Measurements from ENCODE around the gene SMIM27.

SMIM27 gene

GRCh38 chr9:32554107-32554506 is 2.0 kb downstream of the SMIM27 start:
- H3K4me1 ChIP-seq (ENCODE audit: control insufficient read depth, insufficient read depth, low read length): no peaks in the 10 kb centered on the region
- no peaks in the 10 kb centered on the region for H3K27me3 ChIP-seq (ENCODE audit: control insufficient read depth, insufficient read depth, low read length)
- no peak overlapping the region for H3K9ac ChIP-seq (ENCODE audit: low read length)
- H3K27ac ChIP-seq (ENCODE audit: low read depth, low read length): no peak overlapping the region
- H3K36me3 ChIP-seq (ENCODE audit: control insufficient read depth, insufficient read depth, low read length): no peaks in the 10 kb centered on the region; the same call in 1 of the 2 replicates
- H3K4me3 ChIP-seq (ENCODE audit: low read depth, low read length): no peak overlapping the region
- H3K9me3 ChIP-seq (ENCODE audit: control insufficient read depth, insufficient read depth, low read depth, low read length): no peaks in the 10 kb centered on the region

DNA sequence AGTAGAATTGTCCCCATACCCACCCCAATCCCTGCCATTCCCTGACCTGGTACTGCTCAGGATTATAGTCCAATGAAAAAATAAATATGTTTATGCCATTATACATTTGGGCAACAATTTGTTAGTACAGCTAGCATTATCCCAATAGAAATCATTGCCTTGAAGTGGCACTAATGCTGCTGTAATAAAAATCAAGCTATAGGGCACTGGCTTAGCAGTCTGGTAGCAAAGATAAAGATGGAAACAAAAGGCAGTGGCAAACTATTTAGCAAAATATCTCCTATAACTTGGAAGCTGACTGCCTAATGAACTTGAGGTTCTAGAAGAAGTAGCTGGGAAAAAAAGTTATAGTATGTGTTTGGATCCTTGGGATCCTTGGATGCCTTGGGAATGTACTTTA is 2.5 kb downstream of the SMIM27 start:
- Histone ChIP-seq H3K27me3 (ENCODE audit: control insufficient read depth, insufficient read depth, low read length) (no peaks in the 10 kb centered on the region), H3K4me3 (ENCODE audit: low read depth, low read length) (no peak overlapping the region), H3K27ac (ENCODE audit: low read depth, low read length) (no peak overlapping the region), H3K9me3 (ENCODE audit: control insufficient read depth, insufficient read depth, low read depth, low read length) (no peaks in the 10 kb centered on the region), H3K4me1 (ENCODE audit: control insufficient read depth, insufficient read depth, low read length) (no peaks in the 10 kb centered on the region), H3K9ac (ENCODE audit: low read length) (no peak overlapping the region), H3K36me3 (ENCODE audit: control insufficient read depth, insufficient read depth, low read length) (no peaks in the 10 kb centered on the region; the same call in 1 of the 2 replicates)

DNA sequence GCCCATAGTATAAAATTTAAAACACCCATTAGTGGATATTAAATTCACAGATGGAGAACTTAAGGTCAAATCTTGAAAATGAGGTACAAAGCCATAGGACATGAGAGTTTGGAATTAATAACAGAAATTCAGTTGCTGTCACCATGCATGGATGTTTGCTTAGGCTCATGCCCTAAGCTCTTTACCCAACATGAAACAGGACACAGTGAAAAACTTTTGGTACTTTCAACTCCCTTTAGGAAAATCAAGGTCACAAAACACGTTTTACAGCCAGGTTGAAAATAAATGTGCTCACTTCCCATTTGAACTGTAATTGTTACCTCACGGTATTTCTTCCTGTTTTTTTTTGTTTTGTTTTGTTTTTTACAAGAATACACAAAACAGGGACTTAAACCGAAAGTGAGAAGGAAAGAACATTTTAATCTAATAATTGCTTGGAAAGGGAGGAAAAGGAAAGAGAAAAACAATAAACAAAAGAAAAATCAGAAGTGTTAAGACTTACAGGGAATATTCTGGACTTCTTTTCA is 6.3 kb downstream of the SMIM27 start:
- no peak overlapping the region for H3K4me3 ChIP-seq (ENCODE audit: low read depth, low read length)
- H3K36me3 ChIP-seq (ENCODE audit: control insufficient read depth, insufficient read depth, low read length): no peaks in the 10 kb centered on the region; the same call in 1 of the 2 replicates
- H3K27ac ChIP-seq (ENCODE audit: low read depth, low read length): no peak overlapping the region
- no peaks in the 10 kb centered on the region for H3K9me3 ChIP-seq (ENCODE audit: control insufficient read depth, insufficient read depth, low read depth, low read length)
- no peaks in the 10 kb centered on the region for H3K4me1 ChIP-seq (ENCODE audit: control insufficient read depth, insufficient read depth, low read length)
- no peak overlapping the region for H3K9ac ChIP-seq (ENCODE audit: low read length)
- H3K27me3 ChIP-seq (ENCODE audit: control insufficient read depth, insufficient read depth, low read length): no peaks in the 10 kb centered on the region

GRCh38 chr9:32565967-32566366 is 13.8 kb downstream of the SMIM27 start:
- no peaks in the 10 kb centered on the region for H3K9me3 ChIP-seq (ENCODE audit: control insufficient read depth, insufficient read depth, low read depth, low read length)
- no peaks in the 10 kb centered on the region for H3K4me1 ChIP-seq (ENCODE audit: control insufficient read depth, insufficient read depth, low read length)
- H3K27ac ChIP-seq (ENCODE audit: low read depth, low read length): no peak overlapping the region
- H3K9ac ChIP-seq (ENCODE audit: low read length): no peak overlapping the region
- H3K27me3 ChIP-seq (ENCODE audit: control insufficient read depth, insufficient read depth, low read length): no peaks in the 10 kb centered on the region
- peaks cover 32% of the 10 kb centered on the region for H3K36me3 ChIP-seq (ENCODE audit: control insufficient read depth, insufficient read depth, low read length)
- H3K4me3 ChIP-seq (ENCODE audit: low read depth, low read length): no peak overlapping the region

GRCh38 chr9:32566770-32567169 is 14.6 kb downstream of the SMIM27 start:
- H3K27ac ChIP-seq (ENCODE audit: low read depth, low read length): no peak overlapping the region
- no peaks in the 10 kb centered on the region for H3K9me3 ChIP-seq (ENCODE audit: control insufficient read depth, insufficient read depth, low read depth, low read length)
- no peak overlapping the region for H3K9ac ChIP-seq (ENCODE audit: low read length)
- peaks cover 32% of the 10 kb centered on the region for H3K36me3 ChIP-seq (ENCODE audit: control insufficient read depth, insufficient read depth, low read length)
- H3K27me3 ChIP-seq (ENCODE audit: control insufficient read depth, insufficient read depth, low read length): no peaks in the 10 kb centered on the region
- peaks cover 2% of the 10 kb centered on the region; the same call in 1 of the 2 replicates for H3K4me1 ChIP-seq (ENCODE audit: control insufficient read depth, insufficient read depth, low read length)
- H3K4me3 ChIP-seq (ENCODE audit: low read depth, low read length): no peak overlapping the region

GRCh38 chr9:32570262-32570661 is 18.1 kb downstream of the SMIM27 start:
- Histone ChIP-seq H3K27me3 (ENCODE audit: control insufficient read depth, insufficient read depth, low read length) (no peaks in the 10 kb centered on the region), H3K9ac (ENCODE audit: low read length) (no peak overlapping the region), H3K27ac (ENCODE audit: low read depth, low read length) (no peak overlapping the region), H3K36me3 (ENCODE audit: control insufficient read depth, insufficient read depth, low read length) (peaks cover 26% of the 10 kb centered on the region), H3K4me1 (ENCODE audit: control insufficient read depth, insufficient read depth, low read length) (peaks cover 6% of the 10 kb centered on the region; the same call in 1 of the 2 replicates), H3K4me3 (ENCODE audit: low read depth, low read length) (no peak overlapping the region), H3K9me3 (ENCODE audit: control insufficient read depth, insufficient read depth, low read depth, low read length) (no peaks in the 10 kb centered on the region)

DNA sequence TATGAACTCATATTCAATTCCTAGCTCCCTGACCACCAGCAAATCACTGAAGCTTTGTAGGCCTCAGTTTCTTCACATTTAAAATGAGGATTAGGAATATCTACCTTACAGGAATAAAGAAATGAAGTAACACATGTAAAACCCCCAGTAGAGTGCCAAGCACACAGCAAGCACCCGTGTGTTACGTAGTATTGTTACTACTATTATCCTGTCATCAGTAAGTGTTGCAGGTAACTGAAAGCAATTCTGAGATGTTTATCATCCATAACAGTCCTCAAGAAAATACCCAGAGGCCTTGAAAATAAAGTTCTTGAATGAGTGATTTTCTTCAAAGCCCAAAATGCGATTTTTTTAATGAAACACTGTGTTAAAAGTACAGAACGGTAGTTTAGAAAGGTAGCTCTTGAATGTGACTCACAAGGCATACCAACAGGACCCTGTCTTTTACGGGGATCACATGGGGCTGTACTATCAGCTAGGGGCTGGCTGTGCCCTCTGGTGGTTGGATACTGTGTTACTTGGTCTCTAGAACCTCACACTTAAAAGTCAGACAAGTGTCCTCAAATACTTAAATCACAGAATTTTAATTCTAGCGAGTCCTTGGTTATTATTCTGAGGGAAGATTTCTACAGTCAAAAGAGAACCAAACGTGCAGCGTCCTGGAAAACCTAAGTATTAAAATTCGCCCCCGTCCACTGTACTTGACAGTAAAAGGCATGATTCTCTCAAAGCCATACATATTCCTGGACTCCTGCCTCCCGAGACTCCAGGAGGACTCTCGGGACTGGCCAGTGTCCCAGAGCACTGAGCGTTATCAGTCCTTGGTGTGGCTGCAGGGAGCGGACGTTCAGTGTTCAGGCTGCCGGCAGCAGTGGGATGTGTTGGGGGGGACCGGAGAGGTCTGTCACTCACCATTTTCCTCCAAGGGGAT is 20.1 kb downstream of the SMIM27 start:
- Histone ChIP-seq H3K27ac (ENCODE audit: low read depth, low read length) (no peak overlapping the region; the same call in 1 of the 2 replicates), H3K9ac (ENCODE audit: low read length) (peak overlapping the region; percentile 72), H3K4me1 (ENCODE audit: control insufficient read depth, insufficient read depth, low read length) (peaks cover 6% of the 10 kb centered on the region; the same call in 1 of the 2 replicates), H3K4me3 (ENCODE audit: low read depth, low read length) (peak overlapping the region; percentile 82), H3K36me3 (ENCODE audit: control insufficient read depth, insufficient read depth, low read length) (peaks cover 8% of the 10 kb centered on the region), H3K9me3 (ENCODE audit: control insufficient read depth, insufficient read depth, low read depth, low read length) (no peaks in the 10 kb centered on the region), H3K27me3 (ENCODE audit: control insufficient read depth, insufficient read depth, low read length) (no peaks in the 10 kb centered on the region)

DNA sequence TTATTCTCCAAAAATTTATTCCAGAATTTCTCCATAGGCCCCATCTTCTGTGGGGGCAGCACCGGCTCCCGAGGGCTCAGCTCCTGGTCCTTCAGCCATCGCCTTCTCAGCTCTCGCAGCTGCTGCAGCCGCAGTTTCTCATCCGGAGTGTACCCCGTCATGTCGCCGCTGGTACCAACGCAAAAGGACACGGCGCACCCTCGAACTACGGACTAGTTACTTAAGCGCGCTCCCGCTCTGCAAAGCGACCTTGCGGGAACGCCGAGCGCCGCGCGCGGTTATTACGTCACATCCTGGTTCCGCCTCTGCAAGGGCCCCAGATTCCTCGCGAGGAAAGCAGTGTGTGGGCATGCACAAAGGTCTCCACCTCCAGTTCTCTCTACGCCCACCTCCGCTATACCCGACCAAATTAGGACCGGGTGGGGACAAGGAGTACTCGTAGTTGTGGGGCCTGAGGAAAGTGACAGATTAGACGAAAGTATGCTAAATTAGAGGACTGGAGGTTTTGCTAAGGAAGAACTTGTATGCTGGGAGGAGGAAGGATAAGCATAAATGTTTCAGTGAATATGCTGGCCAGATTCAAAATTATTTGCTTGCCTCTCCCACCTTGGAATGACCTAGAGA is 20.9 kb downstream of the SMIM27 start, which contains the start of gene NDUFB6:
Gene NDUFB6, minus strand, starts transcription at position 260 of the 624 bp plus-strand sequence. Its CDS starts 99 bp downstream, at position 161.
- H3K27ac ChIP-seq (ENCODE audit: low read depth, low read length): peak within 1 kb of the TSS; percentile 41; the same call in 1 of the 2 replicates
- no peaks in the 10 kb centered on the region for H3K9me3 ChIP-seq (ENCODE audit: control insufficient read depth, insufficient read depth, low read depth, low read length)
- H3K4me3 ChIP-seq (ENCODE audit: low read depth, low read length): peak within 1 kb of the TSS; percentile 82
- H3K9ac ChIP-seq (ENCODE audit: low read length): peak within 1 kb of the TSS; percentile 72
- no peaks in the 10 kb centered on the region for H3K27me3 ChIP-seq (ENCODE audit: control insufficient read depth, insufficient read depth, low read length)
- peaks cover 5% of the 10 kb centered on the region for H3K36me3 ChIP-seq (ENCODE audit: control insufficient read depth, insufficient read depth, low read length)
- H3K4me1 ChIP-seq (ENCODE audit: control insufficient read depth, insufficient read depth, low read length): peaks cover 7% of the 10 kb centered on the region; the same call in 1 of the 2 replicates

DNA sequence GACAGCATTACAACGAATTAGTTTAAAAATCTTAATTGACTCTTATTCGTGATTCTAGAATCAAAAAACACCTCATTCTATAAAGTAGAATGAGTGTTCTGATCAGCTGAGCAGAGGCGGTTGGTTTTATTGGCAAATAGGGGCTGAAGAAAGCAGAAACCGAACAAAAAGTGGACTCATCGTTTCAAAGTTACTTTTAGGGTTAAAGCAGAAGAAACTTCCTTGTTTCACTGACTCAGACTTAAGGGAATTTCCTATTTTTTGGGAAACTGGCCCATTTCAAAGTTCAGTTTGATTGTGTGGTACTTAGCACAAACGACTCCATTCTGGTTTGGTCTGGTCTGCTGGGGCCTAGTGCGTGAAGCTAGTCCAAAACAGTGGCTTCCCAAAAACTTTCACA is 21.7 kb downstream of the SMIM27 start:
- H3K9me3 ChIP-seq (ENCODE audit: control insufficient read depth, insufficient read depth, low read depth, low read length): no peaks in the 10 kb centered on the region
- H3K27me3 ChIP-seq (ENCODE audit: control insufficient read depth, insufficient read depth, low read length): no peaks in the 10 kb centered on the region
- H3K9ac ChIP-seq (ENCODE audit: low read length): no peak overlapping the region
- H3K36me3 ChIP-seq (ENCODE audit: control insufficient read depth, insufficient read depth, low read length): peaks cover 5% of the 10 kb centered on the region
- H3K4me3 ChIP-seq (ENCODE audit: low read depth, low read length): peak overlapping the region; percentile 82; the same call in 1 of the 2 replicates
- no peak overlapping the region for H3K27ac ChIP-seq (ENCODE audit: low read depth, low read length)
- H3K4me1 ChIP-seq (ENCODE audit: control insufficient read depth, insufficient read depth, low read length): peaks cover 11% of the 10 kb centered on the region; the same call in 1 of the 2 replicates

GRCh38 chr9:32574858-32575257 is 22.7 kb downstream of the SMIM27 start:
- Histone ChIP-seq H3K4me1 (ENCODE audit: control insufficient read depth, insufficient read depth, low read length) (peaks cover 11% of the 10 kb centered on the region; the same call in 1 of the 2 replicates), H3K27me3 (ENCODE audit: control insufficient read depth, insufficient read depth, low read length) (no peaks in the 10 kb centered on the region), H3K4me3 (ENCODE audit: low read depth, low read length) (no peak overlapping the region), H3K36me3 (ENCODE audit: control insufficient read depth, insufficient read depth, low read length) (peaks cover 5% of the 10 kb centered on the region), H3K9me3 (ENCODE audit: control insufficient read depth, insufficient read depth, low read depth, low read length) (no peaks in the 10 kb centered on the region), H3K9ac (ENCODE audit: low read length) (no peak overlapping the region), H3K27ac (ENCODE audit: low read depth, low read length) (no peak overlapping the region)

All from HUES6 (cell line).